Kidney (tissue), 14 donors: ENCODE data around the gene SPTBN5. TPM values are rescaled to one million over a fixed set of nuclear protein-coding genes. Genes with fewer than 3 reads are reported as not detected.

Experiments used
- DNase-seq, 5 donors: peaks; one replicate each; pipeline ENCODE4 v3.0.0-alpha.2; 2013 to 2020
- FAIRE-seq: peaks from 2 replicates; lab custom pipeline; 2012; peaks lifted over from hg19 to GRCh38; lab: Jason Lieb, UNC
- H3K27ac ChIP-seq, 2 donors: one replicate each; pipeline ENCODE4 v1.7.0; 2013; ENCODE audit warnings: low read depth in 2 of 2, low read length in 2 of 2, inconsistent platforms in 1 of 2
- H3K27me3 ChIP-seq: one replicate; pipeline ENCODE4 v1.7.1; 2013; ENCODE audit warnings: low read length, inconsistent platforms; ENCODE audit not compliant: control insufficient read depth, insufficient read depth
- H3K36me3 ChIP-seq, 3 donors: one replicate each; pipeline versions ENCODE4 v1.7.0 to v1.7.1; 2013; ENCODE audit warnings: low read length in 3 of 3, control low read depth in 1 of 3, inconsistent platforms in 1 of 3; ENCODE audit not compliant: insufficient read depth in 3 of 3, control insufficient read depth in 2 of 3
- H3K4me1 ChIP-seq, 3 donors: one replicate each; pipeline versions ENCODE4 v1.7.0 to v1.7.1; 2013; ENCODE audit warnings: low read length in 3 of 3, inconsistent platforms in 1 of 3, low read depth in 1 of 3; ENCODE audit not compliant: control insufficient read depth in 2 of 3, insufficient read depth in 2 of 3
- H3K4me3 ChIP-seq, 3 donors: one replicate each; pipeline versions ENCODE4 v1.7.0 to v1.8.1; 2013; ENCODE audit warnings: low read length in 3 of 3, control low read depth in 1 of 3, inconsistent platforms in 1 of 3
- H3K9ac ChIP-seq, 3 donors: one replicate each; pipeline versions ENCODE4 v1.7.0 to v1.7.1; 2013; ENCODE audit warnings: low read length in 3 of 3, control low read depth in 1 of 3, inconsistent platforms in 1 of 3
- H3K9me3 ChIP-seq, 3 donors: one replicate each; pipeline versions ENCODE4 v1.7.0 to v1.7.1; 2013; ENCODE audit warnings: low read length in 3 of 3, control low read depth in 1 of 3, inconsistent platforms in 1 of 3; ENCODE audit not compliant: control insufficient read depth in 2 of 3, insufficient read depth in 1 of 3
- CTCF ChIP-seq: IDR thresholded peaks from 3 replicates; pipeline ENCODE4 v1.5.1; 2012; ENCODE audit warnings: mild to moderate bottlenecking, moderate library complexity, borderline replicate concordance; ENCODE audit not compliant: insufficient read depth; ENCODE audit errors: extremely low read depth
- intact Hi-C: fragments of 100-400 bp; cut with DNase I; formaldehyde crosslinking; loops from one replicate; pipeline ENCODE4 v1.11.1; 2022
- polyA plus RNA-seq: library from polyadenylated mRNA; stranded (reverse); fragments of 350-450 nt; fragmentation: Illumina TruSeq; extraction: RNeasy Lipid Tissue Mini Kit (QIAGEN cat#74804); gene quantifications from one replicate; pipeline ENCODE4 v1.2.3, GENCODE V29; 2014; ENCODE audit warnings: low read depth, low replicate concordance; ENCODE audit not compliant: insufficient read depth
- total RNA-seq: library from RNA; stranded (reverse); fragmentation: NEBNext Ultra II Directional; extraction: Animal tissue kit (Norgen Biotek cat#: 25700); gene quantifications from one replicate; pipeline ENCODE4 v1.2.1, GENCODE V29; 2021
- donor health status: control.
- donor health status: control.
- donor health status: control.
- donor health status: control.
- donor health status: control.
- donor health status: DM: yes; HTN: yes; CAD: no.
- donor health status: Normal renal cell carcinoma (clear cell type).

SPTBN5 gene
- total and polyA plus RNA-seq, 2 donors from 2014 or later = 1.2 to 2.6 TPM

GRCh38 chr15:41853831-41854230 lies 40.0 kb downstream of the SPTBN5 start:
- Histone ChIP-seq H3K27ac (no peak overlapping the region), H3K4me1 (peaks cover 0 to 3% (median 0%) of the 10 kb centered on the region in 3 donors), H3K36me3 (no peaks in the 10 kb centered on the region), H3K9ac (no peak overlapping the region), H3K4me3 (no peak overlapping the region), H3K9me3 (no peaks in the 10 kb centered on the region), H3K27me3 (no peaks in the 10 kb centered on the region)
- TF ChIP-seq CTCF = no peak
- no peak for DNase-seq
- intact Hi-C loops = no loop called here
- no peak for FAIRE-seq

GRCh38 chr15:41852736-41853590 lies 40.9 kb downstream of the SPTBN5 start:
- Histone ChIP-seq H3K27ac (no peak overlapping the region), H3K9ac (no peak overlapping the region), H3K9me3 (no peaks in the 10 kb centered on the region), H3K4me1 (peaks cover 0 to 3% (median 0%) of the 10 kb centered on the region in 3 donors), H3K27me3 (no peaks in the 10 kb centered on the region), H3K36me3 (peaks cover 0 to under 1% (median 0%) of the 10 kb centered on the region in 3 donors), H3K4me3 (no peak overlapping the region)
- DNase-seq = no peak
- TF ChIP-seq CTCF = no peak
- no peak for FAIRE-seq
- intact Hi-C loops = no loop called here

GRCh38 chr15:41851755-41852370 lies 42.0 kb downstream of the SPTBN5 start:
- Histone ChIP-seq H3K36me3 (peaks cover 0 to 7% (median 0%) of the 10 kb centered on the region in 3 donors), H3K9me3 (no peaks in the 10 kb centered on the region), H3K4me1 (peaks cover 0 to 3% (median 0%) of the 10 kb centered on the region in 3 donors), H3K27me3 (no peaks in the 10 kb centered on the region), H3K4me3 (no peak overlapping the region), H3K9ac (no peak overlapping the region), H3K27ac (no peak overlapping the region)
- DNase-seq (no peak), FAIRE-seq (no peak)
- intact Hi-C loops = no loop called here
- no peak for TF ChIP-seq CTCF
